CD1c-positive myeloid dendritic cell (primary cell): Measurements from ENCODE around the gene KATNIP.

Source experiments
- DNase-seq: peaks from one replicate; pipeline ENCODE4 v3.0.0-alpha.2; 2016; ENCODE audit errors: extremely low spot score

The KATNIP gene

DNA sequence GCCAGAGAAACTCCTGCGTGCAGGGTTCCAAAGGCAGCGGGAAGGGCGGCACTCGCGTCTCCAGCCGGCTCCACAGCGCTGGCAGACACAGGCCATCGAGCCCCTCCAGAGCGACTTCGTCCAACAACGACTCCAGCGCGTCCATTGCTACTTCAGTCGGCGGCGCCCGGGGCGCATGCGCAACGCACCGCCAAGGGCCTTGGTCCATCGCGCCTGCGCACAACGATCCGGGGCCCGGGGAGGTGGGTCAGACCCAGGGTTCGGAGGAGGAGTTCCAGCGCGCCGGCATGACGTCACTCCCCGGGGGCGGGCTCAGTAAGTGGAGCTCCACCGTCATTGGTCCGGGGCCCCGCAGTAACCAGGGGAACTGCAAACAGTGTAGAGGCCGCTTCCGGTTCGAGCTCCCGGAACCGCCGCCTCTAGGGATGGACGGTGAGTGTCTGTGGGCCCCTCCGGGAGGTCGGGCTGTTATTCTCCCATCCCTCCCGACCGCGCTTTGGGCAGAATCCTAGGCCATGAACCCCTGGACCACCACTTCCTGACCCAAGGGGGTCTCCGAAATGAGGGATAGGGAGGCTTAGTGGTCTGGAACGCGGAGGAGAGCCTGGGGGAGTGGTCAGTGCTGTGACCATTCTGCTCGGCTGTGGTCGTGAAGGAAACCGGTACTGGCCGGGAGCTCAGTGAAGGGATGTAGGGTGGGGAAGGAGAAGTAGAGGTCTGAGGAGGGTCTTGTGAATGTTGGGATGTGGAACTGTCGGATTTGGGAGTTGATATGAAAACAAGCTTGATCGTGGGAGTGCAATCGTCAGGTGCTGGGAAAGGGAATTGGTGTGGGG, at the start of gene KATNIP, which contains the start of gene GTF3C1:
TSS of gene KATNIP (plus strand) at position 399 of the 836 bp plus-strand sequence. CDS start at position 426, 27 bp downstream.
TSS of gene GTF3C1 (minus strand) at position 168 of the 836 bp plus-strand sequence. CDS start at position 145, 23 bp downstream.
- DNase-seq = peak; percentile 100

- no peak for DNase-seq
Observed at GRCh38 chr16:27500801-27501200, 49.1 kb upstream of the KATNIP start.

GRCh38 chr16:27503662-27504061, 46.3 kb upstream of the KATNIP start:
- DNase-seq = no peak

- DNase-seq = no peak
Observed at GRCh38 chr16:27505297-27506236, 44.4 kb upstream of the KATNIP start.

- no peak for DNase-seq
Observed at GRCh38 chr16:27506771-27507170, 43.2 kb upstream of the KATNIP start.

DNA sequence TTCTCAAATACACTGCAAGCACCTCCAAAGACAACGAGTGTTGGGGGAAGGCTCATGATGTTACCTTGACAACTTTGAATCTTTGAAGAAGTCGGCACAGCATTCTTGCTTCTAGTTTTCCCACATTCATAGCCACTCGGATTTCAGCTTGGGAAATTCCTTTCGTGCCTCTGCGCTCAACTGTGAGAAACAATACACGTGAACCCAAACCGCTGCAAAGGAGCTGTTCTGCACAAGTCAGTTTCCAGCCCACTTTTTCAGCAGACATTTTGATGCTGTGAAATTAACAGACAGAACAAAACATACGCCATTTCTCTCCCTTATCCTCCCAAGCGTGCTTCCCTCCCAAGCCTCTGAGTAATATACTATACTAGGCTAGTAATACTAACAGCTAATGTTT, 41.5 kb upstream of the KATNIP start:
- no peak for DNase-seq

- no peak for DNase-seq
Observed at GRCh38 chr16:27511657-27512448, 38.1 kb upstream of the KATNIP start.

GRCh38 chr16:27514806-27515205, 35.1 kb upstream of the KATNIP start:
- DNase-seq = no peak

GRCh38 chr16:27515874-27516353, 34.0 kb upstream of the KATNIP start:
- DNase-seq = no peak

GRCh38 chr16:27516365-27516764, 33.6 kb upstream of the KATNIP start:
- no peak for DNase-seq

- no peak for DNase-seq
Observed at GRCh38 chr16:27517664-27518063, 32.3 kb upstream of the KATNIP start.

GRCh38 chr16:27518226-27518625, 31.7 kb upstream of the KATNIP start:
- no peak for DNase-seq

DNA sequence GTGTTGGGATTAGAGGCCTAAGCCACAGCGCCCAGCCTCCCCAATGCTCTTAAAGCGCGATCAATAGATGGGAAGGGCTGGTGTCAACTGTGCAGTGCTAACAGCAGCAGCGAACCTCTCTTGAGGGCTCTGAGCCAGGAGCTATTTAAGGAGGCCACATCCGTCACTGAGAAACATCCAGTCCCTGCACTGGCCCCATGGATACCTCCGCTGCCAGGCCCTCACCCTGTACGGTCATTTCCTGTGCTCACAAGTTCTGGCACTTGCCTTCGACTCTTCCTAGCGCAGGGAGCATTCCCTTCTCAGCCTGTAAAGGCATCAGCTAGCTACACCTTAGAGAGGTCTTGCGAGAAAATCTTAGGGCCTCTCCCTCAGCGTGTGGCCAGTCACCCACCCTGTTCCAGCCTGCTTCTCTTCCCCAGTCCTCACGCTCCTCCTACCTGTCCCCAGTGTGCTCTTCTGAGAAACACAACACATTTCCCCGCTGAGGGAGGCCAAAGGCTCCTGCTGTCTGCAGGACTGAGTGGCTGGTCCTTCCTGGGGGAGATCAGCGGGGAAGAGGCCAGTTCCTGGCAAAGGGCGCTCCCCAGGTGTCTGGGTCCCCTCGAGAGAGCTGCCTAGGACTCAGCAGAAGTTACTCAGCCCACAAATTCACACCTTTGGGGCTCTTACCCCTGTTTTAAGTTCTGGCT, 28.8 kb upstream of the KATNIP start:
- no peak for DNase-seq

GRCh38 chr16:27522173-27522707, 27.7 kb upstream of the KATNIP start:
- no peak for DNase-seq

DNA sequence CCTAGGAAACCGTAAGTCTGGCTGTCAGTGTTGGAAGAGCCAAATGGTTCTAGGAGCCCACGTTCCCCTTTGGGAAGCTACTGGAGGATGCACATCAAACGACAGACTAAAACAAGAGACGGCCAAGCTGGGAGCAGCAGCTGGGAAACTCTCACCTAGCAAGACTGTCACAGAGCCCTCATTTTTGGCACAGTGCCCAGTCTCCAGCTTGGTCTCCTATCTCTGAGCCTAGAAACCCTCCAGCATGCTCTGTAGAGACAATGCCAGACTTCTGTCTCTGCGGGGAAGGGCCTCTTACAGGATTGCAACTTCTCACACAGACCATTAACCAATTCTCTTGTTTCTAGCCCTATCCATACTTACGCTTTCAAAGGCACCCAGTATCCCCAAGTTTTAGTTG, 23.8 kb upstream of the KATNIP start:
- no peak for DNase-seq

GRCh38 chr16:27528294-27528693, 21.6 kb upstream of the KATNIP start:
- no peak for DNase-seq

GRCh38 chr16:27529962-27530361, 20.0 kb upstream of the KATNIP start:
- no peak for DNase-seq

DNA sequence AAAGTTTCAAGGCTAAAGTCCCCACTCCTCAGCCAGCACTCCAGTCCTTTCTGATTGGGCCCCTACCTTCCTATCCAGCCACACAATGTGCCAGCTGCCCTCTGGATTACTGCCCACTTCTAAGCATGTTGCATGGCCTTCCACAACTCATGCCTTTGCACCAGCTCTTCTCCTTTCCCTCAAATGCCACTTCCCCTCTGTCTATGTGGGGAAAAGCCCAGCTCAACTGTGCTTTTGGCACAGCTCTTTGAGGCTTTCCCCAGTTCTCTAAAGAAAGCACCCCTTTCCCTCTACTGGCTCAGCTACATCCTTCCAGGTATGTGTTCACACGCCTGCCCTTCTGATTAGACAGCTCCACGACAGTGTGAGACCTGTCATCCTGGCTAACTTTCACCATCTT, 18.8 kb upstream of the KATNIP start:
- no peak for DNase-seq

- DNase-seq = no peak
Observed at GRCh38 chr16:27531826-27532800, 17.8 kb upstream of the KATNIP start.
